CD4-positive, CD25-positive, alpha-beta regulatory T cell (primary cell): ENCODE results near the gene KCNQ2. TPM values are rescaled to one million over a fixed set of nuclear protein-coding genes. Genes with fewer than 3 reads are reported as not detected.

Experiments used
- ATAC-seq, 2 donors: fragments of 150-1000 bp; cut with Tn5 transposase; one replicate each; pipeline ENCODE4 v1.10.0; 2021; ENCODE audit warnings: low read depth in 2 of 2, moderate number of reproducible peaks in 2 of 2, moderate library complexity in 1 of 2
- DNase-seq, 3 donors: peaks; one replicate each; pipeline versions ENCODE4 v3.0.0 to v3.0.0-alpha.2; 2012 to 2022; ENCODE audit warnings: mixed read lengths in 1 of 3
- H3K27ac ChIP-seq: one replicate; pipeline ENCODE4 v1.7.0; 2013; ENCODE audit warnings: mild to moderate bottlenecking, low read length; ENCODE audit not compliant: insufficient read depth, poor library complexity, severe bottlenecking
- H3K27me3 ChIP-seq: one replicate; pipeline ENCODE4 v1.7.0; 2013; ENCODE audit warnings: low read length; ENCODE audit not compliant: control insufficient read depth, insufficient read depth
- H3K36me3 ChIP-seq: one replicate; pipeline ENCODE4 v1.7.0; 2013; ENCODE audit warnings: mild to moderate bottlenecking, low read length, moderate library complexity; ENCODE audit not compliant: control insufficient read depth, insufficient read depth
- H3K4me1 ChIP-seq: 2 replicates; pipeline ENCODE4 v1.7.0; 2013; ENCODE audit warnings: mild to moderate bottlenecking, low read length; ENCODE audit not compliant: insufficient read depth, control insufficient read depth, poor library complexity, severe bottlenecking
- H3K4me3 ChIP-seq: one replicate; pipeline ENCODE4 v1.7.0; 2013; ENCODE audit warnings: low read depth, mild to moderate bottlenecking, low read length, moderate library complexity
- H3K9me3 ChIP-seq, 2 experiments: 1 replicate in 1 of 2; 2 replicates in 1 of 2; pipeline ENCODE4 v1.7.0; 2013; ENCODE audit warnings: low read length in 2 of 2, mild to moderate bottlenecking in 1 of 2, moderate library complexity in 1 of 2; ENCODE audit not compliant: control insufficient read depth in 2 of 2
- H3K27ac Mint-ChIP-seq, 3 donors: one replicate each; pipeline ENCODE4 v1.8.0; 2020 to 2022; ENCODE audit warnings: mild to moderate bottlenecking in 3 of 3, mixed read lengths in 3 of 3, moderate library complexity in 2 of 3
- H3K27me3 Mint-ChIP-seq: one replicate; pipeline ENCODE4 v1.8.0; 2022; ENCODE audit warnings: mild to moderate bottlenecking, mixed read lengths
- H3K36me3 Mint-ChIP-seq: one replicate; pipeline ENCODE4 v1.8.0; 2020; ENCODE audit warnings: mixed read lengths
- H3K4me1 Mint-ChIP-seq, 4 donors: one replicate each; pipeline ENCODE4 v1.8.0; 2020 to 2022; ENCODE audit warnings: mixed read lengths in 4 of 4, mild to moderate bottlenecking in 1 of 4
- H3K4me3 Mint-ChIP-seq, 4 donors: one replicate each; pipeline ENCODE4 v1.8.0; 2020 to 2022; ENCODE audit warnings: mild to moderate bottlenecking in 4 of 4, mixed read lengths in 4 of 4, moderate library complexity in 3 of 4
- H3K9me3 Mint-ChIP-seq, 7 donors: one replicate each; pipeline ENCODE4 v1.8.0; 2020 to 2022; ENCODE audit warnings: mixed read lengths in 7 of 7, mild to moderate bottlenecking in 3 of 7, moderate library complexity in 2 of 7
- polyA plus RNA-seq, 4 donors: library from polyadenylated mRNA; unstranded; fragments of 300-500 nt; fragmentation: Illumina TruSeq; gene quantifications; one replicate each; pipeline ENCODE4 v1.2.3, GENCODE V29; 2021
- total RNA-seq: library from RNA; stranded (reverse); gene quantifications from one replicate; pipeline ENCODE4 v1.2.3, GENCODE V29; 2022

KCNQ2 gene
- total and polyA plus RNA-seq, 5 donors from 2014 or later, result 0.77 to 1.1 (median 0.89) TPM; not detected in 2

DNA sequence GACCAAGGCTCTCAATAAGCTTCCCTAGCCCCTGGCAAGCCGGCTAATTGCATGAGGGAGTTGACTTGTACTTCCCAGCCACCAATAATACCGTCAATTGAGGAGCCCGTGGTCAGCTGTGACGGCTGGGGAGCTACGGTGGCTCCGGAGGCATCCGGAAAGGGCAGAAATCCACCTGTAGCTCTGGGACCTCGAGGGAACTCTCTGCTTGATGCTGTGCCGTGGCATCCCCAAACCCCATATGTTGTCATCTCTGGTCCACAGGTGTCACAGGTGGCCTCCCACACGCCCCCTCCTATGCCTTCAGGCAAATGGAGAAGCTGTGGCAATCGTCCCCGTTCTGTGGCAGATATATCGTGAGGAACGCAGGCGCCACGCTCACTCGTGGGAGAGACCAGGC, 5.5 kb upstream of the KCNQ2 start:
- Mint-ChIP-seq H3K36me3 (no peaks in the 10 kb centered on the region), H3K4me3 (no peak overlapping the region), H3K27me3 (peaks cover 54% of the 10 kb centered on the region), H3K27ac (no peak overlapping the region), H3K4me1 (peaks cover 0 to 6% (median 0%) of the 10 kb centered on the region in 4 donors), H3K9me3 (no peaks in the 10 kb centered on the region)
- ATAC-seq (no peak), DNase-seq (no peak)
- Histone ChIP-seq H3K27ac (no peak overlapping the region), H3K4me1 (no peaks in the 10 kb centered on the region), H3K36me3 (no peaks in the 10 kb centered on the region), H3K27me3 (no peaks in the 10 kb centered on the region), H3K9me3 (no peaks in the 10 kb centered on the region), H3K4me3 (no peak overlapping the region)

DNA sequence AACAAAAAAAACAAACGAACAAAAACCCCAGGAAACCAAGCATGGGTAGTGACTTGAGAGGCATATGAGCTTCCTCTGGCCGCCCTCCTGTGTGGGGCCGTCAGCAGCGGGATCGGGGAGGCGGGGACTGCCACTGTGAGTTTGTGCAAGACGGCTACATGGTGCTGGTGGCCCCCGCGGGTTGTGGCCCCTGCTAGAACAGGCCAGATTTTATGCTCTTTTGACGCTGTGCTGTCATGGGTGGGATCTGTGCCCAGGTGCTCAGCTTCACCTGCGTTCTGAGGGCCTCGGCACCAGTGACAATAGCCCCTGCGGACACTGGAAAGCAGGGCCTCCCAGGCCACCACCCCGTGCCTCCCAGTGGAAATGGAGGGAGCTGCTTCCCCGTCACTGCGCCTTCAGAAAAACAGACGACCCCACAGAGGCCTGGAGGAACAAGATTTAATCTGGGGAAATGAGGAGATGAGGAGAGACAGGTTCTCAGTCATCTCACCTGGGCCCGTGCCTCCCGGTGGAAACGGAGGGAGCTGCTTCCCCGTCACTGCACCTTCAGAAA, 4.7 kb upstream of the KCNQ2 start:
- ATAC-seq, result no peak
- H3K4me1 Mint-ChIP-seq, result peaks cover 0 to 6% (median 0%) of the 10 kb centered on the region in 4 donors
- Histone ChIP-seq H3K4me1 (peaks cover 2% of the 10 kb centered on the region), H3K36me3 (no peaks in the 10 kb centered on the region), H3K9me3 (no peaks in the 10 kb centered on the region), H3K4me3 (no peak overlapping the region), H3K27ac (no peak overlapping the region), H3K27me3 (no peaks in the 10 kb centered on the region)
- no peak overlapping the region for H3K4me3 Mint-ChIP-seq
- DNase-seq, result no peak
- H3K27ac Mint-ChIP-seq, result no peak overlapping the region
- H3K36me3 Mint-ChIP-seq, result no peaks in the 10 kb centered on the region
- no peaks in the 10 kb centered on the region for H3K9me3 Mint-ChIP-seq
- H3K27me3 Mint-ChIP-seq, result peaks cover 54% of the 10 kb centered on the region

DNA sequence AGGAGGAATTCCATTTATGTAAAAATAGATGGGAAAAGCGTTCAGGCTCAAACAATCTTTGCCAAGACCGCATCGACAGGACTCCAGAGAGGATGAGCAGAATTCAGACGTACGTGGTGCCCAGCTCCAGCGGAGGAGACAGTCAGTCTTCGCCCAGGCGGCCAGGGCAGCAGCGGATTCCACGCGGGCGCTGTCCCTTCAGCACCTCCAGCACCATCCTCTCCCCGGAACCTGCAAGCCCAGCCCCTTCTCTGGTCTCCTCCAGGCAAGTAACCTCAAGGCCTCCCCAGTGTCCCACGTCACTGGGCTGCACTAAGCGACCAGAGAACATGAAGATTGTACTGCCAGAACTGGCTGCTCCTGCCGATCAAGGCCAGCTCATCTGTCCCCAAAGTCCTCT, 2.8 kb upstream of the KCNQ2 start:
- Mint-ChIP-seq H3K9me3 (no peaks in the 10 kb centered on the region), H3K4me3 (no peak overlapping the region), H3K4me1 (peaks cover 0 to 6% (median 0%) of the 10 kb centered on the region in 4 donors), H3K36me3 (no peaks in the 10 kb centered on the region), H3K27ac (no peak overlapping the region), H3K27me3 (peaks cover 53% of the 10 kb centered on the region)
- Histone ChIP-seq H3K36me3 (no peaks in the 10 kb centered on the region), H3K4me3 (no peak overlapping the region), H3K9me3 (no peaks in the 10 kb centered on the region), H3K4me1 (peaks cover 12% of the 10 kb centered on the region), H3K27me3 (no peaks in the 10 kb centered on the region), H3K27ac (no peak overlapping the region)
- no peak for DNase-seq
- no peak for ATAC-seq

DNA sequence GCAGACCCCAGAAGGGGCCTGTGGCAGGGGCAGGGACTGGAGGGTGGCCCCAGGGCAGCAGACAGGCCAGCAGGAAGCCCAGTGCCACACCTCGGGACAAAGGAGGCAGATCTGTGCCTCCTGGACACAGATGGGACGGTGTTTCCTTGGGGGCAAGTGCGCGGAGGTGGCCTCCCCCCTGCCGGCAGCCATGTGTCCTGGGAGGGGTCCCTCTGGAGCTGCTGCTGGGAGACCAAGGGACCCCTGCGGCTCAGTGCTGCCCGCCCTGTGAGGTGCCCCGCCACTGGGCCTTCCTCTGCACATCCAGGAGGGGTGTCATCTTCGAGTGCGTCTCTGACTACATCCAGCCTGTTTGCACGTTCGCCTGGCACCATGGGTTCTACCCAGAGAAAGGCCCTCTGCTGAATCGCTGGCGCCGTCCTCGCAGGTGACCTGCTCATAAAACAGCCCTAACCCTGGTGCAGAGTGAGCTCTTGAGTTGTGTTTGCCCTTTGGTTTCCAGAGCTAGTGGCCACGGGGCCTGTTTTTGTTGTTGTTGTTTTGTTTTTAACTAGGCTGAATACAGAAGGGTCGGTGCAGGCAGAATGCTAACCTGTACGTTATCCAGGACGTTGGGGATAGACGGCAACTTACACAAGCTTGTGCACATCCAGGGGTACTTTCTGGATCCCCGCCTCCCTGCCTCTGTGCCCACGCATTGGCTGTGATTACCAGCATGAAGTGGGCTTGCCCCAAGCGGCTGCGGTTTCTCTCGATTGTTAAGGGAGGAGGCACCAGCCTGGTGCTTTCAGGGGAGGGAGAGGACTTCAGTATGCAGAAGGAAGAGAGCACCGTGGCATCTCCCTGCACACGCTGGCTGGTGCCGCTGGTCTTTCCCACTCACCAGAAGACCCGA, 1.3 kb upstream of the KCNQ2 start:
- peaks cover 55% of the 10 kb centered on the region for H3K27me3 Mint-ChIP-seq
- H3K9me3 ChIP-seq, result no peaks in the 10 kb centered on the region
- H3K4me3 ChIP-seq, result no peak overlapping the region
- ATAC-seq (no peak), DNase-seq (no peak)
- H3K36me3 Mint-ChIP-seq, result no peaks in the 10 kb centered on the region
- H3K27ac ChIP-seq, result no peak overlapping the region
- H3K36me3 ChIP-seq, result no peaks in the 10 kb centered on the region
- H3K4me1 Mint-ChIP-seq, result peaks cover 0 to 6% (median 0%) of the 10 kb centered on the region in 4 donors
- H3K4me3 Mint-ChIP-seq, result no peak overlapping the region
- H3K27me3 ChIP-seq, result no peaks in the 10 kb centered on the region
- no peak overlapping the region for H3K27ac Mint-ChIP-seq
- peaks cover 12% of the 10 kb centered on the region for H3K4me1 ChIP-seq
- no peaks in the 10 kb centered on the region for H3K9me3 Mint-ChIP-seq

DNA sequence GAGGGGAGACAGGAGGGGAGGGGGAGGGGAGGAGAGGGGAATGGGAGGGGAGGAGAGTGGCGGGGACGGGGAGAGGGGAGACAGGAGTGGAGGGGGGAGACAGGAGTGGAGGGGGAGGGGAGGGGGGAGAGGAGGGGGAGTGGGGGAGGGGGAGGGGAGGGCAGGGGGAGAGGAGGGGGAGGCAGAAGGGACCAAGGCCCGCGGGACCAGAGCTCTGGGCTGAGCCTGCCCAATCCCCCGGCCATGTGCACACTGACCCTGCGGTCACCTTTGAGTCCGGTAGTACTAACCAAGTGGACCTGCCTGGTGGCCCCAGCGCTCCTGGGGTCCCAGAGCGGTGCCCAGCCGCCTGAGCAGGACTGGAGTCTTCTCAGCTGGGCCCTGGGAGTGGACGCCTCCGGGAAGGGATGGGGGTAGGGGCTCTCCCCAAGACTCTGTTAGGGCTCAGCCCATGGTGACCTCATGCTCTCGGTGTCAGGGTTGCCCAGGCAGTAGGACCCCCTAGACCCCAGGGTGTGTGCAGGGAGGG, 471 bp upstream of the KCNQ2 start:
- no peaks in the 10 kb centered on the region for H3K27me3 ChIP-seq
- H3K4me1 Mint-ChIP-seq, result peaks cover 0 to 6% (median 0%) of the 10 kb centered on the region in 4 donors
- H3K27me3 Mint-ChIP-seq, result peaks cover 55% of the 10 kb centered on the region
- no peak for ATAC-seq
- H3K9me3 ChIP-seq, result no peaks in the 10 kb centered on the region
- H3K4me3 Mint-ChIP-seq, result no peak overlapping the region
- no peak for DNase-seq
- H3K27ac Mint-ChIP-seq, result no peak overlapping the region
- H3K4me1 ChIP-seq, result peaks cover 12% of the 10 kb centered on the region
- H3K36me3 ChIP-seq, result no peaks in the 10 kb centered on the region
- H3K9me3 Mint-ChIP-seq, result no peaks in the 10 kb centered on the region
- no peaks in the 10 kb centered on the region for H3K36me3 Mint-ChIP-seq
- H3K27ac ChIP-seq, result no peak overlapping the region
- no peak overlapping the region for H3K4me3 ChIP-seq

DNA sequence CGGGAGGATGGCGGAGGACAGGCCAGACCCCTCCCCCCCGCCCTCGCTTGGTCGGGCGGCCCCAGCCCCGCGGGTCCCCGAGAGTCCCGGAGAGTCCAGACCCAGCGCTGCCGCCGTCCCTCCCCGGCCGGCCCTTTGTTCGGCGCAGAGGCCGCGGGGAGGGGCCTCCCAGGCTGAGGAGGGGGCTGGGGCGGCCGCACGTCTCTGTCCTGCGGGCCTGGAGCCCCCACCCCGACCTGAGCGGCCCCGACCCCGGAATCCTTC, 806 bp downstream of the KCNQ2 start:
- Histone ChIP-seq H3K27me3 (no peaks in the 10 kb centered on the region), H3K4me1 (peaks cover 12% of the 10 kb centered on the region), H3K4me3 (no peak overlapping the region), H3K9me3 (no peaks in the 10 kb centered on the region), H3K36me3 (no peaks in the 10 kb centered on the region), H3K27ac (no peak overlapping the region)
- no peaks in the 10 kb centered on the region for H3K36me3 Mint-ChIP-seq
- ATAC-seq (no peak), DNase-seq (no peak)
- no peak overlapping the region for H3K27ac Mint-ChIP-seq
- peaks cover 0 to 6% (median 0%) of the 10 kb centered on the region in 4 donors for H3K4me1 Mint-ChIP-seq
- H3K9me3 Mint-ChIP-seq, result no peaks in the 10 kb centered on the region
- peaks cover 49% of the 10 kb centered on the region for H3K27me3 Mint-ChIP-seq
- no peak overlapping the region for H3K4me3 Mint-ChIP-seq

DNA sequence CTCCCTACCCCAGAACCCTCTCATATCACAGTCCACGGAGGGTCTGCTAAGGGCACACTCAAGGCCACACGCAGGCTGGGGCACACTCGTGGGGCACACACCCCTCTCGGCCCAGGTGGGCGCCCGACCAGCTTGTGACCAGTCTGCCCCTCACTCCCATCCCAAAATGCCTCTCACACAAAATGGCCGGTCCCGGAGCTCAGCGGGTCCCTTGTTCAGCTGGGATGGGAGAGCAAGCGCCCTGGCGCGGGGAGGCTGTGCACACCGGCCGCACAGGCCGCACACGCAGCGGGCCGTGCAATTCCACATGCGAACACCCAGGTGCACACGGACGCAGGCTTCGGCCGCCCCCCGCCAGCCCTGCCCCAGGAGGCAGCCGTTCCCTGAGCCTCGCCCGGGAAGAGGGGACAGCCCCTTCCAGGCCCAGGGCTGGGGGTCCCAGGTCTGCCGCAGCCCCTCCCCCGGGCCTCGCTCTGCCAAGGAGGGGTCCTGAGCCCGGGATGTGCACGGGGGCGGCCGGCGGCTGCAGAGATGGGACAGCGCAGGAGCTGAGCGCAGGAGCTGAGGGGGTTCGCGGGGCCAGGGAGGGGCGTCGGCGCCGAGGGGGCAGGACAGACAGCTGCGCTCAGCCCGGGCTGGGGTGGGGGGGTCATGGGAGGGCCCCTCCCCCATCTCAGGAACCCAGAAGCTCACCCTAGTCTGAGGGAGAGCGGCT, 1.3 kb downstream of the KCNQ2 start:
- Histone ChIP-seq H3K9me3 (no peaks in the 10 kb centered on the region), H3K36me3 (no peaks in the 10 kb centered on the region), H3K4me3 (no peak overlapping the region), H3K4me1 (peaks cover 12% of the 10 kb centered on the region), H3K27ac (no peak overlapping the region), H3K27me3 (no peaks in the 10 kb centered on the region)
- Mint-ChIP-seq H3K4me3 (no peak overlapping the region), H3K4me1 (peaks cover 0 to 6% (median 0%) of the 10 kb centered on the region in 4 donors), H3K27me3 (peaks cover 44% of the 10 kb centered on the region), H3K9me3 (no peaks in the 10 kb centered on the region), H3K27ac (no peak overlapping the region), H3K36me3 (no peaks in the 10 kb centered on the region)
- no peak for ATAC-seq
- no peak for DNase-seq
